BE2C (cell line): Measurements from ENCODE around the gene PTPRN2.

Source experiments
- DNase-seq: peaks from one replicate; pipeline ENCODE4 v3.0.0-alpha.2; 2020
- H3K27me3 ChIP-seq: fragments of 250-450 bp; sonication (Bioruptor Pico); 2 replicates; pipeline ENCODE4 v1.5.1; 2020; ENCODE audit warnings: mild to moderate bottlenecking
- H3K36me3 ChIP-seq: fragments of 250-450 bp; sonication (Bioruptor Pico); 2 replicates; pipeline ENCODE4 v1.5.1; 2020; ENCODE audit warnings: mild to moderate bottlenecking
- H3K4me1 ChIP-seq: fragments of 250-450 bp; sonication (Bioruptor Pico); 2 replicates; pipeline ENCODE4 v1.5.1; 2020
- H3K4me3 ChIP-seq: 2 replicates; pipeline ENCODE4 v1.5.1; 2011; ENCODE audit warnings: low read depth, low read length
- H3K9me3 ChIP-seq: fragments of 250-450 bp; sonication (Bioruptor Pico); 2 replicates; pipeline ENCODE4 v1.5.1; 2020
- TF ChIP-seq, protein P1 (sequence below): IDR thresholded peaks from 2 replicates; pipeline ENCODE4 v1.5.1; 2012; ENCODE audit warnings: mild to moderate bottlenecking, low read depth, low read length

PTPRN2 gene

DNA sequence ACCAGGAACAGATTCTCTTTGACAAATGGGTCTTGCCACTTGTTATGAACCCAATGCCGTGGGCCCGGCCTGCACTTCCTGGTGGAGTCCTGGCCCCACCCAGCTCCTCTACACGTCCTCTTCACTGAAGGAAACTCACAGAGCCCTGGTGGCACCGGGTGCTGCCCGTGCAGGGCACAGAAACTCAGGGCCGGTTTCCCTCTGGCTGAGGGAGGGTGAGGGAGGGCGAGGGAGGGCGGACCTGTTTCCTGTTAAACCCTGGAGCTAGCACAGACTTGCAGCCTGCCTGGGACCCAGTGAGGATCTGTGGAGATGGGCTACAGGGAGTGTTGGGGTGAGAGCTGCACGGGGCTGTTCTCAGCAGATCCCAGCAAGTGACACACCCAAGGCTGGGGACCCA lies 596.3 kb downstream of the PTPRN2 start:
- TF ChIP-seq, protein P1, sequence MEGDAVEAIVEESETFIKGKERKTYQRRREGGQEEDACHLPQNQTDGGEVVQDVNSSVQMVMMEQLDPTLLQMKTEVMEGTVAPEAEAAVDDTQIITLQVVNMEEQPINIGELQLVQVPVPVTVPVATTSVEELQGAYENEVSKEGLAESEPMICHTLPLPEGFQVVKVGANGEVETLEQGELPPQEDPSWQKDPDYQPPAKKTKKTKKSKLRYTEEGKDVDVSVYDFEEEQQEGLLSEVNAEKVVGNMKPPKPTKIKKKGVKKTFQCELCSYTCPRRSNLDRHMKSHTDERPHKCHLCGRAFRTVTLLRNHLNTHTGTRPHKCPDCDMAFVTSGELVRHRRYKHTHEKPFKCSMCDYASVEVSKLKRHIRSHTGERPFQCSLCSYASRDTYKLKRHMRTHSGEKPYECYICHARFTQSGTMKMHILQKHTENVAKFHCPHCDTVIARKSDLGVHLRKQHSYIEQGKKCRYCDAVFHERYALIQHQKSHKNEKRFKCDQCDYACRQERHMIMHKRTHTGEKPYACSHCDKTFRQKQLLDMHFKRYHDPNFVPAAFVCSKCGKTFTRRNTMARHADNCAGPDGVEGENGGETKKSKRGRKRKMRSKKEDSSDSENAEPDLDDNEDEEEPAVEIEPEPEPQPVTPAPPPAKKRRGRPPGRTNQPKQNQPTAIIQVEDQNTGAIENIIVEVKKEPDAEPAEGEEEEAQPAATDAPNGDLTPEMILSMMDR: no peak
- Histone ChIP-seq H3K27me3 (no peaks in the 10 kb centered on the region), H3K4me3 (no peak overlapping the region), H3K9me3 (peaks cover 6% of the 10 kb centered on the region), H3K4me1 (no peaks in the 10 kb centered on the region), H3K36me3 (no peaks in the 10 kb centered on the region)
- no peak for DNase-seq

GRCh38 chr7:157990881-157991250 lies 596.8 kb downstream of the PTPRN2 start:
- Histone ChIP-seq H3K36me3 (no peaks in the 10 kb centered on the region), H3K4me1 (no peaks in the 10 kb centered on the region), H3K9me3 (peaks cover 3% of the 10 kb centered on the region), H3K27me3 (no peaks in the 10 kb centered on the region), H3K4me3 (no peak overlapping the region)
- DNase-seq: no peak
- TF ChIP-seq, protein P1: no peak

DNA sequence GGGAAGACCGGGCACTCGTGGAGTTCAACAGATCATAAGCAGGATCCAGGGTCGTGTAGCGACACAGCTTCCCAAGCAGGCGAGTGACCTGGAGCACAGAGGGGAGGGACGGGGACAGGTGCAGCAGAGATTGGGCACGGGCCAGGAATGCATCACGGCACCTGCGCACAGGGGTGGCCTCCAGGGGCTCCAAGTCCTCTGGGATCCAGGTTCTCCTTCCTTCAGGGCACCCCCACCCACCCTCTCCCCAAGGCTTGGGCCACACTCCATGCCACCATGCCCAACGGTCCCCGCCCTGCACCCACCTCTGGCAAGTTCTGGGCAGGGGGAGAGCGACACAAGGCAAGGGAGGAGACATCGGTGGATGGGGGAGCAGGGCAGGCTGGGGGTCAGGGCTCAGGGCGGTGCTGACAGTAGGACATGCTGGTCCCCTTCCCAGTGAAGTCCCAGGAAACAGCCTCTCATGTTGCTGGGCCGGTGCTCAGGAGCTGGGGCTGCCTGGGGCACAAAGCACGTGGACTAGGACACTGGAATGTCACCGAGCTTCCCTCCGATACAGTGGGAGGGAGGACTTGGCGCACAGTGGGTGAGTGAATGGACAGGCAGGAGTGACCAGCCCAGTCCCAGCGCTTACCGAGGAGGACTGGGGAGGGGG lies 597.3 kb downstream of the PTPRN2 start:
- no peak overlapping the region for H3K4me3 ChIP-seq
- H3K9me3 ChIP-seq: no peaks in the 10 kb centered on the region
- DNase-seq: no peak
- H3K4me1 ChIP-seq: no peaks in the 10 kb centered on the region
- no peaks in the 10 kb centered on the region for H3K27me3 ChIP-seq
- TF ChIP-seq, protein P1: no peak
- no peaks in the 10 kb centered on the region for H3K36me3 ChIP-seq

DNA sequence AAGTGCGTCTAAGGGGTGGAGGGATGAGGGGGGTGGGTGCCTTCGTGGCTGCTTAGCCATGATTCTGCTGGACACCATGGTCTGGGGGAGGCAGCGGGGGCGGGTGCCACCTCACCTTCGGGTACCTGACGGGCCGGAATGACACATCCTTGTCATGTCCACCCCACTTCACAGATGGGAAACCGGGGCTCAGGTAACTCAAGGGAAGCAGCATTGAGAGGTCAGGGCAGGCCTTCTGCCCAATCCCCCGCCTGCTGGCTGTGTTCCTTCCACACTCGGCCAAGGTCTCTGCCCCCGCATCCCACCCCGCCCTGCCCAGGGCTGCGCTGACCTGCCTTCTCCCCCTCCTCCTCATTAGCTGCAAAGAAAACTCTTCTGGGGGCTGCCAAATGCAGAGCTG lies 598.0 kb downstream of the PTPRN2 start:
- Histone ChIP-seq H3K4me1 (no peaks in the 10 kb centered on the region), H3K36me3 (no peaks in the 10 kb centered on the region), H3K27me3 (no peaks in the 10 kb centered on the region), H3K9me3 (no peaks in the 10 kb centered on the region), H3K4me3 (no peak overlapping the region)
- TF ChIP-seq, protein P1: no peak
- DNase-seq: no peak

GRCh38 chr7:157987906-157988305 lies 599.7 kb downstream of the PTPRN2 start:
- Histone ChIP-seq H3K36me3 (no peaks in the 10 kb centered on the region), H3K4me3 (no peak overlapping the region), H3K4me1 (no peaks in the 10 kb centered on the region), H3K27me3 (no peaks in the 10 kb centered on the region), H3K9me3 (no peaks in the 10 kb centered on the region)
- TF ChIP-seq, protein P1: no peak
- DNase-seq: no peak

DNA sequence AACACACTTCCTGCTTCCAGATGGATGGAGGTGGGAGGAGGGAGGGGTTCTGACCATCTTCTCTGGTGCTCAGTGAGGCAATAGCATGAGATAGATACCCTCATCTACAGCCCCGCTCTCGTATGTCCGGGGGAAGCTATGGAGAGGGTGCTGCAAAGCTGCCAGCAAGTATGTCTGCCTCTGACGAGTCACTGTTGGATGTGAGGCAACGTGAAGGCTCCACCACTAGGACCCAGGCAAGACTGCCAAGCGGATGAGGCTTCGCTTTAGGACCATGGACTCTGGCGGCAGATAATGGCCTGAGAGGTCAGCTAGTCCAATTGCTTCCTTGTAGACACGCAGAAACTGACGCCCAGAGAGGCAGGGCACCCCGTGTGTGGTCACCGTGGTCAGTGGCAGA lies 601.6 kb downstream of the PTPRN2 start:
- Histone ChIP-seq H3K27me3 (no peaks in the 10 kb centered on the region), H3K36me3 (no peaks in the 10 kb centered on the region), H3K4me3 (no peak overlapping the region), H3K9me3 (no peaks in the 10 kb centered on the region), H3K4me1 (no peaks in the 10 kb centered on the region)
- TF ChIP-seq, protein P1: no peak
- no peak for DNase-seq
